HG02588 (cell line): ENCODE measurements around the gene TBCD.

ENCODE experiments used
- ATAC-seq: cut with Tn5 transposase; IDR thresholded peaks from one replicate; pipeline ENCODE4 v1.9.1; 2021; ENCODE audit warnings: mild to moderate bottlenecking, moderate library complexity; ENCODE audit not compliant: unreplicated experiment

Gene TBCD

DNA sequence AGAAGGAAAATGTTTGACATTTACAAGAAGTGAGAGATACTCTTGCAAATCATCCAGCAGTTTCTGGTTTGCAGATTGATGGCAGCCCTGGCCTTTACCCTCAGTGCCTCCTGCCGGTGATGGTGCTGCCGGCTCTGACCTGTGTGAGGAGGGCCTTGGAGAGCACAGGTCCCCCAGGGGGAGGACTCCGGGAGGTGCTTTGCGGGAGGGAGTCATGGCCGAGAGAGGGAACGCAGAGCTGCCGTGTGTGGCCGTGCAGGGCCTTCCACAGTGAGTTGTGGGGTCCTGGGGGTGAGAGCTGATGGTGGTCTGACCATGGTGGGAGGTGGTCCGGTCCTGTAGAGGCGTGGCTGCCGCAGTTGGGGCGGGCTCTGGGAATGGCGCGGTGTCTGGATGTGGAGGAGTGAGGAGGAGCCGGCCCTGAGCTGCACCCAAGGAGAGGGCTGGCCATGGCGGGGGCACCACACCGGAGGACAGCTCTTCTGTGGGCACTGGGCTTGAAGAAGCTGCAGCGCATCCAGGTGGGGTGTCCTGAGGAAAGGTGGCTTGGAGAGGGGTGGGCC lies 116.0 kb downstream of the TBCD start:
- no peak for ATAC-seq

DNA sequence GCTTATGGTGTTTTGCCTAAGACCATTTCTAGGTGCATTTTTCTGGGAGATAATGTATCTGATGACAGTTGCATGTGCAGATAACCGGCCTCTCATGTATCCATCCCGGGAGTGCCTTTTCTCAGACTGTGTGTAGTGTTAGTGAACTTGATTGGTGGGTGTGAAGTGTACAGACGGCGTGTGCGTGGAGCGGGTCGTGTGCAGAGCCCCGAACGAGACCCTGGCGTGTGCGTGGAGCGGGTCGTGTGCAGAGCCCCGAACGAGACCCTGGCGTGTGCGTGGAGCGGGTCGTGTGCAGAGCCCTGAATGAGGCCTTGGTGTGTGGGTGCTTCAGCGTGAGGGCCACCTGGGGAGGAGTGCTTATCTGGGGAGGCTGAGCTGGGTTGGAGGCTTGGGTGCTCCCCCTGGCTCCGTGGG lies 116.9 kb downstream of the TBCD start:
- ATAC-seq: no peak

GRCh38 chr17:82869536-82869935 lies 117.7 kb downstream of the TBCD start:
- no peak for ATAC-seq

DNA sequence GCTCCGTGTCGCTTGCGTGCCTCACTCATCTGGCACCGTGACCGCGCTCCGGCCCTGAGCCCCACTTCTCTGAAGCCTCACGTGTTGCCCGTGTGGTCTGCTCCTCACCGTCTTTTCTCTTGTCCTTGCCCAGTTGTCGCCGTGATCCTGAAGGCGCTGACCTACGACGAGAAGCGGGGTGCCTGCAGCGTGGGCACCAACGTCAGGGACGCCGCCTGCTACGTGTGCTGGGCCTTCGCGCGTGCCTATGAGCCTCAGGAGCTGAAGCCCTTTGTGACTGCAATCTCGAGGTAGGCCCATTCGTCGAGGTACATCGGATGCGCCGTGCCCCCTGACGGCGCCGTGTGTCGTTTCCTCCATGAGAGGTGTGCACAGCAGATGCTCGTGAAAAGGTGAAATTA lies 118.2 kb downstream of the TBCD start:
- ATAC-seq: no peak

- no peak for ATAC-seq
Measured at GRCh38 chr17:82870541-82870940, 118.7 kb downstream of the TBCD start.

- ATAC-seq: peak; percentile 52
Measured at GRCh38 chr17:82871056-82871775, 119.4 kb downstream of the TBCD start.

- no peak for ATAC-seq
Measured at GRCh38 chr17:82871776-82872561, 120.1 kb downstream of the TBCD start.

GRCh38 chr17:82872591-82873520 lies 121.0 kb downstream of the TBCD start:
- ATAC-seq: no peak

GRCh38 chr17:82873521-82873920 lies 121.7 kb downstream of the TBCD start:
- ATAC-seq: no peak

GRCh38 chr17:82874011-82874835 lies 122.4 kb downstream of the TBCD start:
- ATAC-seq: no peak

- no peak for ATAC-seq
Measured at GRCh38 chr17:82875407-82875856, 123.6 kb downstream of the TBCD start.

- ATAC-seq: no peak
Measured at GRCh38 chr17:82876149-82876548, 124.3 kb downstream of the TBCD start.

DNA sequence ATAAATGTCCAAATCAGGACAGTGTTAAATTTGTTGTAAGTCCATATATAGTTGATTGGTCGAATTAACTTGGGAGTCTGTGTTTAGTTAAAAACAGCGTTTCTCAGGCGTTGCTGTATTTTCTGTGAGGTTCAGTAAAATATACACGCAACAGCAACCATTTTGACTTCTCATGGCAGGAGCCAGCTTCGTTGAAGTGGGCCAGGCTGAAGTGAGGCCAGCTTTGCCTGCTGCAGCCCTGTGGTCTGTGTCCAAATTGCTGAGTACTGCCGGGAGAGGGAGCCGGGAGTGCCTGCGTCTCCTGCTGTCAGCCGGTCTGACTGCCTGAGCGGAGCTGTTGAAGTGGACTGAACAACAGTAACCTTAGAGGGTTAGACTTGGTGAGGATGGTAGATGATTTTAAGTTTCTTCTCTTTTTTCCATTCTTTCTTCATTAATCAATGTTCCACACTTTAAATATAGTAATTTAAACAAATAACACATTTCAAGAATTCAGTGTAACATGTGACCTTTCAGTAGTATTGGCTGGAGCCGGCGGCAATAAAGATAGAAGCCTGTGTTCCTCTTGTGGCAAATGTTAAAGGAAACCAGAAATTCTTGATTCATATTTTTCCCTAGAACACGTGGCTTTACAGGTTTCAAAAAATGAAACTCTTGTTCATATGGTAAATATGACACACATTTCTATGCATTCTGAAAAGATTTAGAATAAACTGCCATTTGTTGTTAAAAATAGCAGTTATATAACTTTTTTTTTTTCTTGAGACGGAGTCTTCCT lies 124.9 kb downstream of the TBCD start:
- ATAC-seq: no peak

GRCh38 chr17:82878527-82878926 lies 126.7 kb downstream of the TBCD start:
- ATAC-seq: no peak

- no peak for ATAC-seq
Measured at GRCh38 chr17:82879241-82879640, 127.4 kb downstream of the TBCD start.

GRCh38 chr17:82880620-82881323 lies 128.9 kb downstream of the TBCD start:
- ATAC-seq: no peak

- ATAC-seq: no peak
Measured at GRCh38 chr17:82881324-82881823, 129.5 kb downstream of the TBCD start.
